NCI-H345 (cell line): ENCODE measurements around the gene TNRC6C.

Experiments
- DNase-seq: peaks from one replicate; lab custom pipeline; 2025; lab: John Stamatoyannopoulos, UW

TNRC6C gene

DNA sequence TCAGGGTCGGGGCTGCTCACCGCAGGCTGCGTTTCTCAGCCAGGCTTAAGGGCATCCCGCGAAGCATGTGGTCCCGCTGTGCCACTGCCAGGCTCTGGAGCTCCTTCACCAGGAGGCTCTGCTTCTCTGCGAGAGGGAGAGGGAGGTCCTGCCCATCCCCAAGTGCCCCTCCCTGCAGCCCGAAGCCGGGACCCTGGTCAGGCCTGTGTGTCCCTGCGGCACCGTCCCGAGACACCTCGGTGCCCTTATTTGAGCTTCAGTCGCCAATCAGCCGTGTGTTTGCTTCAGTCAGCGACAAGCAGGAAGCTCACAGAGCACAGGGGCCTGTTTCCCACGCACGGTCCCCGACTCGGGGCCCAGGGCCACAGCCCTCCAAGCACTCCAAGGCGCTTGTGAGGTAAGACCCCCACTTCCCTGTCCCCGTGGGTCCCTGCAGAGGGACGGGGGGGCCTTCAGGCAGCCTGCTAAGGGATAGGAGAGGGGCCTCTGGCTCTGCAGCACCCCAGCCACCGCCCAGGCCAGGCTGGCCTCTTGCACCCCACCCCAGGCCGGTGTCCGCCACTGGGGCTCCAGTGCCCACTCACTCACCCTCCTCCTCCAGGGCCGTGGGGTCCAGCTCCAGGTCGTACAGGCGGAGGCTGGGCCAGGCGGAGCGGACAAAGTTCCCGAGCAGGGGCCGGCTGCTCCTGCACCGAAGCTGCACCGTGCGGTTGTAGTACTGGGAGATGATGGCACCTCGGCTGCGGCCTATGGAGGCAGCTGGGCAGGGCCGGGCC lies 166.8 kb downstream of the TNRC6C start:
- DNase-seq, result no peak

DNA sequence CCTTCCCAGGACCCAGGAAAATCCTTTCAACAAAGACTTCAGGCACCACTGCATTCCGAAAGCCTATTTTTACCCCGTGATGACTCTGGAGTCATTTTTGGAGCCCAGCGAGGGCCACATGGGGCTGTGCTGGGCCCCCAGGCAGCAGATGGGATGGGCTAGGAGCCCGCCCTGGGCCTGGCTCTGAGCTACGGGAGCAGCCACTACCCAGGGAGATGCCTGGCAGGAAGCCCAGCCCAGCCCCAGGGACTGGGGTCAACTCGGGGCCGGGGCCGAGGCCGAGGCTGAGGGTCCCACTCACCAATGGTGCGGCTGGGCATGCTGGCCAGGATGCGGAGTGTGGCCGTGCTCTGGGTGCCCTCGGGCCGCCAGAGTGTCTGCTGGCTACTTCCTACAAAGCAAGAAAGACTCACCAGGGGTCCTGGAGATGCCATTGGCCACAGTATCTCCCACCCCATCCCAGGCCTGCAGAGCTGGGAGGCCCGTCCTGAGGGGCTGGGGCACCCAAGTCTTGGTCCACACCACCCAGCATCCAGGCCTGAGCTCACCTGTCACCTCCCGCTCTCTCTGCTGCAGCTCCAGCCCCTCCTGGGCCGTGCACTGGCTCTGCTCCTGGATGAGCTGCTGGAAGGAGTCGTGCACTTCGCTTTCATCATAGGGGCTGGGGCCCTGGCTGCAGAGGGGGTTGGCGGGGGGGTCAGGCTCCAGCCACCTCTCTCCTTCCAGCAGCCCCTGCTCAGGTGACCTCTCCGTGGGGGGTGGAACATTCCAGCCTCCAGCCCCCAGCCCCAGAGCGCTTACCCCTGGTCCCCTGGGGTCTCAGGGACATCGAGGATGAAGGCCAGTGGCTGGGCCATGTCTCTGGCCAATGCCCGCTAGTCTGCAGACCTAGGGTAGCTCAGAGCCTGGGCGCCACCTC lies 167.7 kb downstream of the TNRC6C start:
- no peak for DNase-seq

DNA sequence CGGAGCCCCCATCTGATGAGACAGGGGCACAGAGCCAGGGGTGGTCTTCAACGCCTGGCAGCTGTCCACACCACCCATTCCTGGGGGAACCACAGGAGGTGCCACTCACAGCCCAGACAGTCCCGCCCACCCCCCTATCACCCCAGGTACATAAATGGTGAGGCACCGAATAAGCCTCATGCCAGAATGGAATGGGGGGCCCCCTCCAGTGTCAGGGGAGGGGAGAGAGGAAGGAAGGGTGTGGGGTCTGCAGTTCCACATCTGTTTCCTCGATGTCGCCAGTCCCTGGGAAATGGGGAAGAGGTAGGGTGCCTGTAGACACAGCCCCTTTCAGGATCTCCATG lies 168.4 kb downstream of the TNRC6C start:
- no peak for DNase-seq

DNA sequence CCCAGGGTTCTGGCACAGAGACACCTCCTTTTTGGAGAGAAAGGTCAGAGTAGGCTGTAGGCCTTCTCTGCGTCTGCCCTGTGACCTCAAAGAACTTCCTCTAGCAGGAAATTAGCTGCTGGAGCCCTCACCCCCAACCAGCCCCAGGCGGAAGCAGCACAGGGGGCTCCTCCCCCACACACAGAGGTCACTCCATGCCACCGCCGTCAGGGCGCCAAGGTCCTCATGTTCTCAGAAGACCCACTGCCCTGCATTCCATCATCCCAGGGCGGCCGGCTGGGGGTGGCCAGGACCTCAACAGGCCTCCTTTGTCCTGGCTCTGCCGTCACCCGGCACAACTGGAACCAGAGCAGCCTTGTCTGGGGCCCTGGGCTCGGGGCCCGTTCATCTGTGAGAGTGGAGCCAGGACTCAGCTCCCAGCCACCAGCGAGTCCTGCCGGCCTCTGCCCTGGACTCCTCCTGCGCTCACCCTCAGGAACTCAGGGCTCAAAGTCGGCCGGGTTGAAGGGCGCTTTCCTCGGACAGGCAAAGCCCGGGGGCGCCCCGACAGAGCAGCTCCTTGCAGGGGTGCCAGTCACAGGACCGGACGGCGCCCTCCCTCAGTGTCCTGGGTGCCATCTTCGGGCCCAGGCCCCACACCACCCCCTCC lies 168.9 kb downstream of the TNRC6C start:
- DNase-seq, result no peak

DNA sequence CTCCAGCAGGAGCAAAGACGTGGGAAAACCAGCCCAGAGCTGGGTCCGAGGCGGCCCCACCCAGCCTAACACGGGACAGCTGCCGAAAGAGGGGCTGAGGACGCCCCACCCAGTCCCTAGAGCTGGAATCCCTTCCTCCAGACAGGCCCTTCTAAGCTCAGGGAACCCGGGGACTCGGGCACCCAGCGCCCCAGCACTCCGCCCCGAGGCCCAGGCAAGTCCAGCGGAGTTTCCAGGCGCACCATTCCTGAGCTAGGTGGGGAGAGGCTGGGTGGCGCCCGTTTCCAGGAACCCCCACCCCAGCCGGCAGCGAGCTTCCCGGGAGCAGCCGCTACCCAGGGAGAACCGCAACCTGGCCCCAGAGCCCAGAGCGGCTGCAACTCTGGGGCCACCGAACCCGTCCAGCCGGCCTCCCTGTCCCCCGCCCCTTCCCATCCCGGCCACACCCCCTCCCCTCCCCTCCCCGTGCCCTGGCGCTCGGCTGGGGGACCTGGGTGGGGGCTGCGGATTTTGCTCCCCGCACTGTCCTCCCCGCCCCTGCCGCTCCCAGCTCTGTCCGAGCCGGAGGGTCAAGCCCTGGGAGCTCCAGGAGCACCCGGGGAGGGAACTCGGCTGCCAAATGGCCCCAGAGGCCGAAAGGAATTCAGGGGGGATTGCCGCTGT lies 169.5 kb downstream of the TNRC6C start:
- no peak for DNase-seq

DNA sequence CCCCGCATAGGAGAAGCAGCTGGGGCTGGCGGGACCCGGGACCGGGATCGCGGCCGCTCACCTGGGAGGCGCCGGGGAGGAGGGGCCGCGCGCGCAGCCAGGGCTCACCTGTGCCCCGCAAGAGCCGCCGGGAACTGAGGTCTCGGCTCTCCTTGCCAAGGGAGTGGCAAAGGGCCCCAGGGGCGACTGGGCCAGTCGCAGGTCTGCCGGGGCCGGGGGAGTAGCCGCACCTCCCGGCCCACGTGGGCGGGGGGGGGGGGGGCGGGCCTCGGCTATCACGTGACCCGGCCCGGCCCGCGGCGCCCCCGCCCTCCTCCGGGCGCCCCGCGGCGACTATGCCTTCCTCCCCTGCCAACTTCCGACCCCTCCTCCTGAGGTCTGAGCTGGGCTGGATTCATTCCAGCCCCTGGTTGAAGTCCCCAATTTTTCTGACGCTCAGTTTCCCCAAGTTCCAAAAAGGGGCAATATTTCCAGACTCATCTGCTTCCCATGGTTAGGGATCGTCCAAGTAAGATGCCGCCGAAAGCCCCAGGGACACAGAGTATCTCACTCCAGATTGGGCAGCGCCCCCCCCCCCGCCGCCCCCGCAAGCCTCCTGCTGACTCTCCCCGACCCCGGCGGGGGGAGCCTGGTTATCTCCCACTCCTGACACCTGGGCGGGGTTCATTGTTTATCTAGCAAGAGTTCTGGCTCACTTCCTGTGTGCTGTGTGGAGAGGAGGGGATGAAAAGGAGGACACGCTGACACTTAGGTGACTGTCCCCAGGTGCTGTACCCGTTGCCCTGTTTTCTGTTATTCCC lies 170.2 kb downstream of the TNRC6C start, which contains the start of gene TMC6:
Gene TMC6, minus strand, starts transcription at position 205 of the 800 bp plus-strand sequence. CDS start 1,923 bp downstream, outside the sequence.
- peak; percentile 80 for DNase-seq

DNA sequence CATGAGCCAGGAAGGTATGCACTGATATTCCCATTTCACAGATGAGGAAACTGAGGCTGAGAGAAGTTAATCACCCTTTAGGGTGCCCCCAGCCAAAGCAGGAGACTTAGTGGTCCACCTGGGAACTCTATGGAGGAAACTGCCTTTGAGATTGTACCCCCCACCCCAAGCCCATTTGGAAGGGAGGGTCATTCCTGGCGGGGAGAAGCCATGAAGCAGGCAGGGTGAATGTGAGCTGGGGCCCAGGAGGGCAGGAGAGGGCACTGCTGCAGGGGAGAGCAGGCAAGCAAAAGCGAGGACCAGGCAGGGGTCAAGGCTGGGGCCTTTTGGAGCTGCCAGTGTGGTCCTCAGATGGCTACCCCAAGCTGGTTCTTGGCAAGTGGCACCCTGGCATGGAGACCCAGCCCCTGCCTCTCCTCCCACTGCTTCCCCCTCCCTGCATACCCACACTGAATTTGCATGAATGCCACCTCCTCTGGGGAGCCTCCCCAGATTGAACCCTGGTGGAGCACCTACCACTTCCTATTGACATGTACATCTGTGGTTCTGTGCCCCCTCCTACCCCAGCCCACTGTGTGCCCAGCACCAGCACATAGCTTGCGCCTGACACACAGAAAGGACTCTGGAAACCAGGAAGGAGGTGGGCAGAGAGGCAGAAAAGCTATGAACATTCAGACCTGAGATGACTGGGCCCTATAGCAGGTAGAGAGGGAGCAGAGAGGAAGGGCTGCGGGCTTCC lies 171.0 kb downstream of the TNRC6C start:
- no peak for DNase-seq

DNA sequence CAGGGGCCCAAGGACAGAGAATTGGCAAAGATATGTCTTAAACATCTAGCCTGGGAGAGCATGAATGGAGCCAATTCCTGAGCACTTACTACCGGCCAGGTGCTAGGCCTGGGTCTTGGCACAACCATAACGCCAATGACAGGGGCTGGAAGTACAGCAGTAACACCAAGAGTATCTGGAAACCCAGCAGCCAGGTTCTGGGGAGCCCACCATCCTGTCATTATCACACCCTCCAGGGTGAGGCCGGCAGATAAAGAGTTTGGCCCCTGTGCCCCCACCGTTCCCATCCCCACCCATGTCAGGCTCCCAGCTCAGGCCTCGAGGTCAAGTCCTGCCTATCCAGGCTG lies 171.6 kb downstream of the TNRC6C start:
- DNase-seq, result no peak

DNA sequence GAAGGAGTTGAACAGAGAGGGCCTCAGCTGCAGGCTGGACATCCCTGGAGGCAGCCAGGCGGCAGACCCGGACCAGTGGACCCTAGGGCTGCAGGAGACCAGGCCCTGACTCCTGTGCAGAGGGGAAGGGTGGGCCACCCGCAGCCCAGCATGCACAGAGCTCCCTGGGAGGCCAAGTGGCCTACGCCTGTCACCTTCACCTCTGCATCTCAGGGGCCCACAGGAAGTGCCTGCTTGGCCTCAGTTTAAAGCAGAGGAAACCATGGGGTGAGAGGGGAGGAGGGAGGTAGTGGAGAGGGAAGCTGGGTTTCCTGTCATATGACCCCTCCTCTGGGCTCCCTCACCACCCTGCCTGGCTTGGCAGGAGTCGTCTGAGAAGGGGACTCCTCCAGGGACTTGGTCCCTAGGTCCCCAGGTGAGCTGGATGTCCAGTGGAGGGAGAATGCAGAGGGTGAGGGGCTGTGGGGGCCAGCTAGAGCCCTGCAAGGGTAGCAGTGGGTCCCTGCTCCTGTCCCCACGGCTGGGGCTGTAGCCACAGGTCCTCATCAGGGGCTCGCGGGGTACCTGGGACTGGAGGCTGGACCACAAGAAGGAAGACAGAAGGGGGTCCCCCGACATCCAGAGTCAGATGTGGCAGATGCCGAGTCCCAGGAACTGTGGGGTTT lies 172.1 kb downstream of the TNRC6C start, which contains the start of gene TMC8:
Gene TMC8, plus strand, starts transcription at position 335 of the 665 bp plus-strand sequence. CDS start 818 bp downstream, outside the sequence.
- no peak for DNase-seq

DNA sequence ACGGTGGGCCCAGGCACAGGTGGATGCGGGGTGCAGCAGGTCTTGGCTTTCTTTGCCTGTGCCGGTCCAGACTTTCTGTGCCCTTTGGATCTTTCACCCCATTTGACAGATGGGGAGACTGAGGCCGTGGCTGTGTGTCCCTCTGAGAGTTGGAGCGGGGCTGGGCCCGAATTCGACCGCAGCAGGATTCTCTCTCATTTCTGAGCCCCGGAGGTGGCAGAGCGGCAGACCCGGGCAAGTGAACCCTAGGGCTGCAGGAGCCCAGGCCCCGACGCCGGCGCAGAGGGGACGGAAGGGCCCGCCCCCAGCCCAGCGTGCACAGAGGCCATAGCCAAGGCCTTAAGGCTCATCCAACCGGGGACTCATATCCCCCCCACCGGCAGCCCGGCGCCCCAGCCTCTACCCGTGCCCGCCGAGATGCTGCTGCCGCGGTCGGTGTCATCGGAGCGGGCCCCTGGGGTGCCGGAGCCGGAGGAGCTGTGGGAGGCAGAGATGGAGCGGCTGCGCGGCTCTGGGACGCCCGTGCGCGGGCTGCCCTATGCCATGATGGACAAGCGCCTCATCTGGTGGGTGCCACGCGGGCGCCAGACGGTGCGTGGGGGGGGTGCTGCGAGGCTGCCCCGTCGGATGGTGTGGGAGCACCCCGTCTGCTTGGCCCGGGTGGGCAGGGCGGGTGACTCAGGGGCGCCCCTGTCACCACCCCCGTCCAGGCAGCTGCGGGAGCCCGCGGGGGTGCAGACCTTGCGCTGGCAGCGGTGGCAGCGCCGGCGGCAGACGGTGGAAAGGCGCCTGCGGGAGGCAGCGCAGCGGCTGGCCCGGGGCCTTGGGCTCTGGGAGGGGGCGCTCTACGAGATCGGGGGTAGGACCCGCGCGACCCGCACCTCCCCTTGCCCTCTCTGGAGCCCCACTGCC lies 172.9 kb downstream of the TNRC6C start:
- DNase-seq, result peak; percentile 48

DNA sequence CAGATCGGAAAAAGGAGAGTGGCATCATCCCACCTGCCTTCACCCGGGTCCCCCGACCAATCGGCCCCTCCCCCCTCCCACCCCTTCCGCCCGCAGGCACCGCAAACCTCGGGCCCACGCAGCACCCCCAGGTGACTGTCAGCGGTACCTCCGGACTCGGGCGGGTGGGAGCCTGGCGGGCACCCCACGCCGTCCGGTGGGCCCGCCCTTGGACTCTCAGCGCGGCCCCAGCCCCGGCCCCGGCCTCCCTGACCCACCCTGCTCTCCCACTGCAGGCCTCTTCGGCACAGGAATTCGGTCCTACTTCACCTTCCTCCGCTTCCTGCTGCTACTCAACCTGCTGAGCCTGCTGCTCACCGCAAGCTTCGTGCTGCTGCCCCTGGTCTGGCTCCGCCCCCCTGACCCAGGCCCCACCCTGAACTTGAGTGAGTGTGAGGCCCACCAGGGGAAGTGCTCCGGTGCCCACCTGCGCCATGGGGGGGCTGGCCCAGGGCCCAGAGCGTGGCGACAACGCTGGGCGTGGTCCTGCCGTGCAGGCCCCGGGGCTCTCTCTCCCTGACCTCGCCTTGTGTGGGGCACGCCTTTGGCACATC lies 173.7 kb downstream of the TNRC6C start:
- peak; percentile 36 for DNase-seq

DNA sequence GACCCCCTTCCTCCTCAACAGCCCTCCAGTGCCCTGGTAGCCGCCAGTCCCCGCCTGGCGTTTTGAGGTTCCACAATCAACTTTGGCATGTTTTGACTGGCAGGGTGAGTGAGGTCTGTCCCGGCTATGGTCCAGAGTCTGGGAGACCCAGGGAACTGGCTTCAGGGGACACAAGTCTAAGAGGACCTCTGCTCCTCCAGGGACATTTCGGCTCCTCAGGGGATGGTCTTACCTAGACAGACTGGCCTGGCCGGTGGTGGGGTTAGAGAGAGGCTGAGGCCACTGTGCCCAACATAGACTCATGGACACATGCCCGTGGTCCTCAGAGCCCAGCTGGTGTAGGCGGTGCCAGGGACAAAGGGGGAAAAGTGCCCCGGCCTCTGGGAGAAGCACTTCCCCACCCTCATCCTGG lies 174.3 kb downstream of the TNRC6C start:
- no peak for DNase-seq

DNA sequence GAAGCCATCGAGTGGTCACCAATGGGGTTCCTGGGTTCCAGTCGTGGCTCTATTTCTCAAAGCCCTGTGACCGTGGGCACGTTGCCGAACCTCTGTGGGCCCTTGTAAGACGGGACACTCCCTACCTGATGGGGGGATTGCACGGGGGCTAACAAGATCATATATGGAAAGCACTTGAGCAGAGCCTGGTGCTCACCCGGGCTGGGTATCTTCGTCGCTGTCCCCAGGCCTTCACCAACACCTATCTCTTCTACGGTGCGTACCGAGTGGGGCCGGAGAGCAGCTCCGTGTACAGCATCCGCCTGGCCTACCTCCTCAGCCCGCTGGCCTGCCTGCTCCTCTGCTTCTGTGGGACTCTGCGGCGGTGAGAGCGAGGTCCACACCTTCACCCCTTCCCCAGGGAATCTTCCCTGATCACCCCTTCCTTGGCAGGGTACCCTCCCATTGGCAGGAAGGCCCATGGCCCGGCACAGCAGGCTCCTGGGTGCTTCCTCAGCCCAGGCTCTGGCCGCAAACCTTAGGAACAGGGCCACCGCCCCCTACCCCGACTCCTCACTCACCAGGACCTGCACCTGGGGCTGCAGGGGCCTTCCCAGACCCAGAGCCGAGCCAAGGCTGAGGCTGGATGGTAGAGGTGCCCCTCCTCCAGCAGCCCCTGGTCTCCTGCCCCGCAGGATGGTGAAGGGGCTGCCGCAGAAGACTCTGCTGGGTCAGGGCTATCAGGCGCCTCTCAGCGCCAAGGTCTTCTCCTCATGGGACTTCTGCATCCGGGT lies 174.9 kb downstream of the TNRC6C start:
- no peak for DNase-seq

DNA sequence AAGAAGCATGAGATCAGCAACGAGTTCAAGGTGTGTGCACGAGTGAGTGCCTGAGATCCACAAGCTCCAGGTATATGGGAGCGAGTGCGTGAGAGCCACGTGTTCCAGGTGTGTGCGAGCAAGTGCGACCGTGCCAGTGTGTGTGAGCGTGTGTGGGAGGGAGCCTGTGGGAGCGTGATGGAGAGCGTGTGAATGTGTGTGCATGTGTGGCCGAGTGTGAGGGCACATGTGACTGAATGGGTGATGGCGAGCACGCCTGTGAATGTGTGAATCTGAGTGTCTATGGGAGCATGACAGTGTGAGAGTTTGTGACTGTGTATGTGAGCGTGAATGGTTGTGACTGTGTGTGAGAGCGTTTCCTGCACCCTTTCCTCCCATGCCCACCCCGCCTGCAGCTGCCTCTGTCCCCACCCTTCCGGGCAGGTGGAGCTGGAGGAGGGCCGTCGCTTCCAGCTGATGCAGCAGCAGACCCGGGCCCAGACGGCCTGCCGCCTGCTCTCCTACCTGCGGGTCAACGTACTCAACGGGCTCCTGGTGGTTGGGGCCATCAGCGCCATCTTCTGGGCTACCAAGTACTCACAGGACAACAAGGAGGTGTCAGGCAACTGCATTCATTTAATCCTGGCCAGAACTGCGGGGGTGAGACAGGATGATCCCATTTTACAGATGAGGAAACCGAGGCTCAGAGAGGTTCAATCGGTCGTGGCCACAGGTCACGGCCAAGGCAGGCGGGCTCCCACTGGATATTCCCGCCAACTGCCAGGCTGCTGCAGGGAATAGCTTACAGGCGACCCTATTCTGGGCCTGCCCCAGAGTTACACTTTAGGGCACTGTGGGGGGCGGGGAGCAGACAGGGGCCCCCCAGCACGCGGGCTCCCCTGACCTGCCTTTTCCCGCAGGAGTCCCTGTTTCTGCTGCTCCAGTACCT lies 175.7 kb downstream of the TNRC6C start:
- DNase-seq, result peak; percentile 63

DNA sequence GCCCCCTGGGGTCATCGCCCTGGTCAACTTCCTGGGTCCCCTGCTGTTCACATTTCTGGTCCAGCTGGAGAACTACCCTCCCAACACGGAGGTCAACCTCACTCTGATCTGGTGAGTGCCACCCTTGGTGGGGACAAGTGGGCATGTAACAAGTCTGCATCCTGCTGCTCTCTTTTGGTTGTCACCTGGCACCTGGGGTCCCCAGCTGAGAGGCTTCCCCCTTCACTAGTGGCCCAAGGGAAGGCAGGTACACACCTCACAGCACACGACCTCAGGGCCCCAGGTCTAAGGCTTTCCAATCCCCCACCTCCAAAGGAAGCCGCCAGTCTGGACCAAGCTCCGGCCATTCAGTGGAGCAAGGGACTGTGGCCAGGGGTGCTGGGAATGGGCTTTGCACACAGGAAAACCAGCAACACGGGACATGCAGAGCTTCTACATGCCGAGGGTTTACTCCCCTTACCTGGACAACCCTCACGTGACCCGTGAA lies 176.4 kb downstream of the TNRC6C start:
- no peak for DNase-seq

DNA sequence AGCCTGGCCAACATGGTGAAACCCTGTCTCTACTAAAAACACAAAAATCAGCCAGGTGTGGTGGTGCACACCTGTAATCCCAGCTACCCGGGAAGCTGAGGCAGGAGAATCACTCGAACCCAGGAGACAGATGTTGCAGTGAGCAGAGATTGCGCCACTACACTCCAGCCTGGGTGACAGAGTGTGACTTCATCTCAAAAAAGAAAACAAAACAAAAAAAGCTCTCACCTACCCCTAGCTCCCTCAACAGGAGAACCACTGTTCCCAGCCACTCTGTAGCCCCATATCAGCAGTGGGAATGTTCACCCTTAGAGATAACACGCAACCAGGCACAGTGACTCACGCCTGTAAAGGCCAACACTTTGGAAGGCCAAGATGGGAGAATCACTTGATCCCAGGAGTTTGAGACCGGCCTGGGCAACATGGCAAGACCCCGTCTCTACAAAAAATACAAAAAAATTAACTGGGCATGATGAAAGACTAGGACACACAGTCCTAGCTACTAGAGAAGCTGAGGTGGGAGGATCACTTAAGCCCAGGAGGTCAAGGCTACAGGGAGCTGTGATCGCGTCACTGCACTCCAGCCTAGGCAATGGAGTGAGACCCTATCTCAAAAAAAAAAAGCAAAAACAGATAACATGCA lies 177.5 kb downstream of the TNRC6C start:
- no peak for DNase-seq
